ENCODE results near the gene LRBA.

GRCh38 chr4:150476776-150477175, 538.3 kb downstream of the LRBA start:
- TF ChIP-seq POLR2A (IDR thresholded peaks at IDR 0.05; ENCODE audit: low read depth, low read length), result no peak
- no peak for TF ChIP-seq JUN (IDR thresholded peaks at IDR 0.05; ENCODE audit: borderline replicate concordance, insufficient read depth, insufficient read length, low read depth)
- no peak for TF ChIP-seq CTCF (IDR thresholded peaks at IDR 0.05; ENCODE audit: extremely low read depth in 1 of 2, insufficient read depth in 1 of 2, low read depth in 1 of 2, low read length in 2 of 2)
- TF ChIP-seq EZH2 (IDR thresholded peaks at IDR 0.05; ENCODE audit: borderline replicate concordance, low read depth, low read length, severe bottlenecking), result no peak
- TF ChIP-seq POLR2AphosphoS5 (IDR thresholded peaks at IDR 0.05; ENCODE audit: insufficient read depth, low read depth, low read length), result no peak
- peak; percentile 9 for TF ChIP-seq GATA2 (IDR thresholded peaks at IDR 0.05; ENCODE audit: insufficient read depth, insufficient read length, low read depth, low read length)
- TF ChIP-seq MAX (IDR thresholded peaks at IDR 0.05; ENCODE audit: insufficient read depth, insufficient read length), result no peak
- TF ChIP-seq MYC (IDR thresholded peaks at IDR 0.05; ENCODE audit: low read depth, low read length), result no peak
- no peak for TF ChIP-seq FOS (IDR thresholded peaks at IDR 0.05; ENCODE audit: borderline replicate concordance, insufficient read depth, low read length)
